Astrocyte (in vitro differentiated cells and primary cell): ENCODE data around the gene EP300.

Experiments used
- EZH2 ChIP-seq: IDR thresholded peaks from 2 replicates; pipeline ENCODE4 v1.6.1; 2012; ENCODE audit warnings: mild to moderate bottlenecking, low read length, inconsistent platforms; ENCODE audit not compliant: insufficient read depth
- TF ChIP-seq, protein P1 (sequence below): IDR thresholded peaks from 2 replicates; pipeline ENCODE4 v1.5.1; 2011; ENCODE audit warnings: low read depth, mild to moderate bottlenecking, inconsistent platforms, low read length, moderate library complexity; ENCODE audit not compliant: insufficient read depth

GRCh38 chr22:41062146-41062545, 30.2 kb upstream of the EP300 start:
- TF ChIP-seq, protein P1, sequence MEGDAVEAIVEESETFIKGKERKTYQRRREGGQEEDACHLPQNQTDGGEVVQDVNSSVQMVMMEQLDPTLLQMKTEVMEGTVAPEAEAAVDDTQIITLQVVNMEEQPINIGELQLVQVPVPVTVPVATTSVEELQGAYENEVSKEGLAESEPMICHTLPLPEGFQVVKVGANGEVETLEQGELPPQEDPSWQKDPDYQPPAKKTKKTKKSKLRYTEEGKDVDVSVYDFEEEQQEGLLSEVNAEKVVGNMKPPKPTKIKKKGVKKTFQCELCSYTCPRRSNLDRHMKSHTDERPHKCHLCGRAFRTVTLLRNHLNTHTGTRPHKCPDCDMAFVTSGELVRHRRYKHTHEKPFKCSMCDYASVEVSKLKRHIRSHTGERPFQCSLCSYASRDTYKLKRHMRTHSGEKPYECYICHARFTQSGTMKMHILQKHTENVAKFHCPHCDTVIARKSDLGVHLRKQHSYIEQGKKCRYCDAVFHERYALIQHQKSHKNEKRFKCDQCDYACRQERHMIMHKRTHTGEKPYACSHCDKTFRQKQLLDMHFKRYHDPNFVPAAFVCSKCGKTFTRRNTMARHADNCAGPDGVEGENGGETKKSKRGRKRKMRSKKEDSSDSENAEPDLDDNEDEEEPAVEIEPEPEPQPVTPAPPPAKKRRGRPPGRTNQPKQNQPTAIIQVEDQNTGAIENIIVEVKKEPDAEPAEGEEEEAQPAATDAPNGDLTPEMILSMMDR: no peak
- no peak for TF ChIP-seq EZH2
